ENCODE data around the gene CDH13. TPM values are rescaled to one million over a fixed set of nuclear protein-coding genes. Genes with fewer than 3 reads are reported as not detected.

Gene CDH13
- total and polyA plus RNA-seq, 9 of the 15 experiments (the other 6 are each of a cell fraction or from before 2014, with no cell fraction given), result 0.03 TPM; not detected in 8

- TF ChIP-seq TSHZ1 (CRISPR knock-in tag; IDR thresholded peaks at IDR 0.05) (no peak), MEF2A (IDR thresholded peaks at IDR 0.05; ENCODE audit: control insufficient read depth, low read depth, low read length) (no peak), FOXJ3 (CRISPR knock-in tag; IDR thresholded peaks at IDR 0.05) (no peak), C11orf30 (IDR thresholded peaks at IDR 0.05; ENCODE audit: low read depth) (no peak), ZMIZ1 (IDR thresholded peaks at IDR 0.05; ENCODE audit: low read depth in 2 of 2, low read length in 2 of 2) (no peak)
Observed at GRCh38 chr16:83404261-83404660, 777.5 kb downstream of the CDH13 start (continued).

Measured in K562 (cell line).